NT2/D1 (cell line): Measurements from ENCODE around the gene RSPO3.

Experiments used
- DNase-seq: peaks from one replicate; pipeline ENCODE4 v3.0.0-alpha.2; 2011; ENCODE audit warnings: low read depth, low spot score
- H3K27me3 ChIP-seq: 2 replicates; pipeline ENCODE4 v1.6.0; 2011; ENCODE audit warnings: mild to moderate bottlenecking; ENCODE audit not compliant: insufficient read length, insufficient read depth
- H3K36me3 ChIP-seq: 2 replicates; pipeline ENCODE4 v1.6.1; 2011; ENCODE audit warnings: mild to moderate bottlenecking, low read length, mixed read lengths; ENCODE audit not compliant: insufficient read depth, insufficient read length
- H3K4me1 ChIP-seq: 2 replicates; pipeline ENCODE4 v1.5.1; 2011; ENCODE audit not compliant: insufficient read depth, insufficient read length
- H3K4me3 ChIP-seq: 2 replicates; pipeline ENCODE4 v1.5.1; 2011; ENCODE audit warnings: low read depth; ENCODE audit not compliant: insufficient read length
- H3K9ac ChIP-seq: 2 replicates; pipeline ENCODE4 v1.6.0; 2011; ENCODE audit warnings: low read depth; ENCODE audit not compliant: insufficient read length
- H3K9me3 ChIP-seq: 2 replicates; pipeline ENCODE4 v1.5.1; 2011; ENCODE audit warnings: mild to moderate bottlenecking, low read length; ENCODE audit not compliant: insufficient read depth
- SUZ12 ChIP-seq: IDR thresholded peaks from 2 replicates; pipeline ENCODE4 v1.6.1; 2011; ENCODE audit not compliant: insufficient read length, insufficient read depth; ENCODE audit errors: extremely low read depth
- YY1 ChIP-seq: IDR thresholded peaks from 2 replicates; pipeline ENCODE4 v1.6.1; 2011; ENCODE audit not compliant: insufficient read length, insufficient read depth
- ZNF274 ChIP-seq: IDR thresholded peaks from 2 replicates; pipeline ENCODE4 v1.6.1; 2011; ENCODE audit warnings: mild to moderate bottlenecking, low read depth, low read length

Gene RSPO3

DNA sequence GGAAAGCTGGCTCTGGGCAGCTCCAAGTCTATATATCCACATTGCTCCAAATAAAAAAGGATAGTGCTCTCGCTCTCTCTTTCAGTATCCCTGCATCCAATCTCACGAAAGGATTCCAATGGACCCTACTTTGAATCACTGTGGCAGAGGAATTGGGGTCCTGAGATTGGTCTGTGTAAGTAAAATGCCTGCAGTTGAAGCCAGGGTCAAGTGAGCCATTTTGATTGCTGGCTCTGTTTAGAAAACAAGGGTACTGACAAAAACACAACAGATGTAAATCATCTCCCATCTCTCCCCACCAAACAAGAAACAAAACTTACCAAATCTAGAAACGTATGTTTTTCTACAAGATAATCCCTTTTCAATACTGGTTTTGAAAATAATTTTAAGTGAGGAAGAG, 45.6 kb downstream of the RSPO3 start:
- H3K9ac ChIP-seq = no peak overlapping the region
- H3K36me3 ChIP-seq = no peaks in the 10 kb centered on the region
- H3K4me1 ChIP-seq = no peaks in the 10 kb centered on the region
- DNase-seq = no peak
- H3K9me3 ChIP-seq = no peaks in the 10 kb centered on the region
- no peak overlapping the region for H3K4me3 ChIP-seq
- no peaks in the 10 kb centered on the region for H3K27me3 ChIP-seq
- TF ChIP-seq YY1 (no peak), SUZ12 (no peak), ZNF274 (no peak)

DNA sequence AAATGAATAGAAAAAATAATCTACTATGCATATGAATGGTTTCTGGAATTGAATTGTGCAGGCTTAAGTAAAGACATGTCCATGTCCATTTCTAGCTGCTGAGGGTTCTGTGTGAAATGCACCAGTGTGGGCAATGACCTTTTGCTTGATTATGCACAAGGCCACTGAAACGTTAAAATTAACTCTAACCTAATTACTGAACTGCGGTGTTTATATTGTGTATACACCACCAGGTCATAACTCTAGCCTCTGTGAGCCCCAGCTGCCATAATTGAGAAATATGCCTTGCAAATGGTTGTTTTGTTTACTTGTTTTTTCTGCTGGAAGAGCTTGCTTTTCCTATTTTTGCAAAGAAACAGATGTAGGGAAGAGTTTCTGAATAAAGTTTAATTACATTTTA, 46.1 kb downstream of the RSPO3 start:
- no peak for DNase-seq
- Histone ChIP-seq H3K27me3 (no peaks in the 10 kb centered on the region), H3K9me3 (no peaks in the 10 kb centered on the region), H3K4me1 (no peaks in the 10 kb centered on the region), H3K4me3 (no peak overlapping the region), H3K36me3 (no peaks in the 10 kb centered on the region), H3K9ac (no peak overlapping the region)
- TF ChIP-seq YY1 (no peak), ZNF274 (no peak), SUZ12 (no peak)

GRCh38 chr6:127173156-127173940, 54.9 kb downstream of the RSPO3 start:
- no peaks in the 10 kb centered on the region for H3K4me1 ChIP-seq
- no peaks in the 10 kb centered on the region for H3K36me3 ChIP-seq
- H3K4me3 ChIP-seq = no peak overlapping the region
- H3K9me3 ChIP-seq = no peaks in the 10 kb centered on the region
- no peak overlapping the region for H3K9ac ChIP-seq
- DNase-seq = no peak
- TF ChIP-seq ZNF274 = no peak
- TF ChIP-seq SUZ12 = no peak
- TF ChIP-seq YY1 = no peak
- H3K27me3 ChIP-seq = no peaks in the 10 kb centered on the region

DNA sequence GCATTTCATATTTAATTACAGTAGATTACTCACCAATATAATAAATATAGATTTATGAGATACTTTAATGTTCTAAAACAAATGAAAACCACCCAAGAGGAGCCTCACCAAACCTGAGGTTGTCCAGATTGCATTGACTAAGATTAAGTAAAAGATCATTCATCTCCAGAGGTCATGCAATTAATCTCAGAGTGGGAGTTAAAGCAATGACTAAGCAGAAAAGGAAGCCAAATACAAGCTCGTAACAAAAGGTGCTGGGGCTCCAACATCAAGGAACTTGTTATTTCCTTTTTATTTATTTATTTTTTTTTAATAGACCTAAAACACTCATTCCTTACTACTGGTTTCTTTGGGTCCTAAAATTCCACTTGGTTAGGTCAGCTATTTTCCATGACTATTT, 57.7 kb downstream of the RSPO3 start:
- Histone ChIP-seq H3K9ac (no peak overlapping the region), H3K4me1 (no peaks in the 10 kb centered on the region), H3K4me3 (no peak overlapping the region), H3K27me3 (no peaks in the 10 kb centered on the region), H3K9me3 (no peaks in the 10 kb centered on the region), H3K36me3 (no peaks in the 10 kb centered on the region)
- DNase-seq = no peak
- no peak for TF ChIP-seq YY1
- TF ChIP-seq SUZ12 = no peak
- no peak for TF ChIP-seq ZNF274

- DNase-seq = no peak
- Histone ChIP-seq H3K4me3 (no peak overlapping the region), H3K9me3 (0 out of 2 replicates have a peak, but pooled peaks cover 7% of the 10 kb centered on the region), H3K36me3 (no peaks in the 10 kb centered on the region), H3K4me1 (no peaks in the 10 kb centered on the region), H3K9ac (no peak overlapping the region), H3K27me3 (no peaks in the 10 kb centered on the region)
- TF ChIP-seq ZNF274 (no peak), YY1 (no peak), SUZ12 (no peak)
Observed at GRCh38 chr6:127177030-127177922, 58.8 kb downstream of the RSPO3 start.

DNA sequence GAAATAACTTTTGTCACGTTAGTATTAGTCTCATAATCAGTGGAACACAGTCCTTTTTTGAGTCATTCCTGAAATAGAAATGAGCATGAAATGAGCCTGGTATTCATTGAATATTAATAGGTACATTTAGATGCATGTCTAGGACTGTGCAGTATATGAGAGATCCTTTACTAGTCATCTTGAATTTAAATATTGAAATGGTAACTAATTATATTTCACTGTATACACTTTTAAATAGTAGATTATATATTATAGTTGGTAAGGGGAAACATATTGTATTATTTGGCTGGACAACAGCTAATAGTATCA, 59.4 kb downstream of the RSPO3 start:
- no peaks in the 10 kb centered on the region for H3K27me3 ChIP-seq
- TF ChIP-seq SUZ12 = no peak
- no peak for TF ChIP-seq YY1
- no peak for TF ChIP-seq ZNF274
- no peak overlapping the region for H3K4me3 ChIP-seq
- H3K9me3 ChIP-seq = 0 out of 2 replicates have a peak, but pooled peaks cover 7% of the 10 kb centered on the region
- no peak for DNase-seq
- no peaks in the 10 kb centered on the region for H3K36me3 ChIP-seq
- no peak overlapping the region for H3K9ac ChIP-seq
- H3K4me1 ChIP-seq = no peaks in the 10 kb centered on the region

- Histone ChIP-seq H3K36me3 (no peaks in the 10 kb centered on the region), H3K4me3 (no peak overlapping the region), H3K9ac (no peak overlapping the region), H3K27me3 (no peaks in the 10 kb centered on the region), H3K9me3 (0 out of 2 replicates have a peak, but pooled peaks cover 7% of the 10 kb centered on the region), H3K4me1 (no peaks in the 10 kb centered on the region)
- no peak for TF ChIP-seq ZNF274
- no peak for TF ChIP-seq YY1
- no peak for TF ChIP-seq SUZ12
- DNase-seq = no peak
Observed at GRCh38 chr6:127178746-127179145, 60.3 kb downstream of the RSPO3 start.

- Histone ChIP-seq H3K9me3 (0 out of 2 replicates have a peak, but pooled peaks cover 7% of the 10 kb centered on the region), H3K27me3 (no peaks in the 10 kb centered on the region)
Observed at GRCh38 chr6:127180426-127180825, 62.0 kb downstream of the RSPO3 start.

More at GRCh38 chr6:127180426-127180825, 62.0 kb downstream of the RSPO3 start:
- Histone ChIP-seq H3K9ac (no peak overlapping the region), H3K4me3 (no peak overlapping the region), H3K36me3 (no peaks in the 10 kb centered on the region), H3K4me1 (no peaks in the 10 kb centered on the region)
- TF ChIP-seq YY1 (no peak), SUZ12 (no peak), ZNF274 (no peak)
- DNase-seq = no peak
